ENCODE measurements around the gene LHX1.

LHX1 gene

DNA sequence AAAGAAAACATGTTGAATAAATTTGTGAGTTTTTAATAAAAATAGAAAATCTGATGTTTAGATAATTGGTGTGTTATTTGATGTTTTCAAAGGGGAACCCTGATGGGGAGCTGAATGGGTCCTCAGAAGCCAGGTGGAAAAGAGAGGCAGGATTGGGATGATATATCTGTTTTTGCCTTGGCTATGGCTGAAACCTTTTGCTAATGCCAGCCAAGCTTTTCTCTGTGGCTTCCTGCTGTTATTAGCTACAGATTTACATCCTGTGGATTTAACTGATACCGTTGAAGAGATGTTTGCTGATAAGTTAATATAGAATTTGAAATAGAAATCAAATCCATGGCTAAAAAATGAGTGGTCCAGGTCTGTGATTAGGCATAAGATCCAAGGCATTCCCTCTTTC is 7.3 kb downstream of the LHX1 start:
- TF ChIP-seq Cebpa-rat (IDR thresholded peaks at IDR 0.05) = no peak
- Histone ChIP-seq H3K36me3 (peaks cover 6% of the 10 kb centered on the region; the same call in 1 of the 2 replicates), H3K4me3 (no peak overlapping the region), H3K4me2 (no peak overlapping the region), H3K27ac (no peak overlapping the region), H3K9me3 (peaks cover 37% of the 10 kb centered on the region), H3K9ac (no peak overlapping the region), H3K27me3 (peaks cover 89% of the 10 kb centered on the region), H3K4me1 (peaks cover 9% of the 10 kb centered on the region), H4K20me1 (peaks cover 64% of the 10 kb centered on the region)

GRCh38 chr17:36945140-36945539 is 7.9 kb downstream of the LHX1 start:
- H3K27me3 ChIP-seq = peaks cover 83% of the 10 kb centered on the region
- peaks cover 15% of the 10 kb centered on the region for H3K4me1 ChIP-seq
- peaks cover 66% of the 10 kb centered on the region for H4K20me1 ChIP-seq
- no peak for TF ChIP-seq Cebpa-rat (IDR thresholded peaks at IDR 0.05)
- H3K36me3 ChIP-seq = peaks cover 6% of the 10 kb centered on the region
- no peak overlapping the region for H3K9ac ChIP-seq
- H3K27ac ChIP-seq = no peak overlapping the region
- no peak overlapping the region for H3K4me3 ChIP-seq
- peaks cover 37% of the 10 kb centered on the region for H3K9me3 ChIP-seq
- no peak overlapping the region for H3K4me2 ChIP-seq

GRCh38 chr17:36945959-36946725 is 8.9 kb downstream of the LHX1 start:
- H3K4me1 ChIP-seq = peaks cover 25% of the 10 kb centered on the region
- peaks cover 66% of the 10 kb centered on the region for H4K20me1 ChIP-seq
- no peak overlapping the region for H3K4me3 ChIP-seq
- no peak overlapping the region for H3K4me2 ChIP-seq
- no peak overlapping the region for H3K27ac ChIP-seq
- no peak overlapping the region for H3K9ac ChIP-seq
- peaks cover 73% of the 10 kb centered on the region for H3K27me3 ChIP-seq
- peaks cover 31% of the 10 kb centered on the region for H3K9me3 ChIP-seq
- TF ChIP-seq Cebpa-rat (IDR thresholded peaks at IDR 0.05) = no peak
- H3K36me3 ChIP-seq = peaks cover 16% of the 10 kb centered on the region

DNA sequence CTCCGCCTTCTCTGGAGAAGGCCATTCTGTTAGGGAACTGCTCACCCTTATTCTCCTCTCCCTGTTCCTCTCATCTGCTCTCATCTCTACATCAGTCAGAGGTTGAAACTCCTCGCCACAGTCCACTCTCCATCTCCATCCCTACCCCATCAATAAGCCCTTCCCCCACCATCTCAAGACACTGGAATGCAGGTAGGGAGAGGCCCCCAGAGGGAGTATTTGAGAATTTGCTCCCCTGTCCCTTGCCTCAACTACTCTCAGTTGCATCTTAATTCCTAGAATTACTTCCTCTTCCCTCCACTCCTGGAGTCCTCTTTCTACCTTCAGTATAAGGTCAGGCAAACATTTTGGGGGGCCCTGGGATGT is 9.4 kb downstream of the LHX1 start:
- no peak for TF ChIP-seq Cebpa-rat (IDR thresholded peaks at IDR 0.05)
- Histone ChIP-seq H3K4me1 (peaks cover 25% of the 10 kb centered on the region), H3K27me3 (peaks cover 67% of the 10 kb centered on the region), H3K4me3 (no peak overlapping the region), H3K9me3 (peaks cover 25% of the 10 kb centered on the region), H3K36me3 (peaks cover 21% of the 10 kb centered on the region), H3K4me2 (no peak overlapping the region), H3K27ac (no peak overlapping the region), H4K20me1 (peaks cover 67% of the 10 kb centered on the region), H3K9ac (no peak overlapping the region)

GRCh38 chr17:36947922-36948716 is 10.8 kb downstream of the LHX1 start:
- peak; percentile 74 for TF ChIP-seq Cebpa-rat (IDR thresholded peaks at IDR 0.05)
- H3K27ac ChIP-seq = 0 out of 2 replicates have a peak overlapping the region, but pooled peaks have one; percentile 84
- peak overlapping the region; percentile 88 for H3K4me3 ChIP-seq
- H4K20me1 ChIP-seq = peaks cover 68% of the 10 kb centered on the region
- H3K9ac ChIP-seq = no peak overlapping the region
- peaks cover 53% of the 10 kb centered on the region for H3K27me3 ChIP-seq
- peaks cover 29% of the 10 kb centered on the region for H3K4me1 ChIP-seq
- H3K9me3 ChIP-seq = peaks cover 11% of the 10 kb centered on the region
- H3K4me2 ChIP-seq = peak overlapping the region; percentile 97
- H3K36me3 ChIP-seq = peaks cover 29% of the 10 kb centered on the region

GRCh38 chr17:36948717-36949460 is 11.6 kb downstream of the LHX1 start, which contains the start of gene AATF:
Gene AATF (plus strand): TSS chr17:36948954. CDS start chr17:36949126, 172 bp downstream.
- Histone ChIP-seq H3K4me3 (peak within 1 kb of the TSS; percentile 88), H3K4me2 (peak within 1 kb of the TSS; percentile 97), H3K9me3 (peaks cover 4% of the 10 kb centered on the region; the same call in 1 of the 2 replicates), H3K4me1 (peaks cover 37% of the 10 kb centered on the region), H3K36me3 (peaks cover 37% of the 10 kb centered on the region), H4K20me1 (peaks cover 68% of the 10 kb centered on the region), H3K9ac (peak within 1 kb of the TSS; percentile 87), H3K27ac (peak within 1 kb of the TSS; percentile 84), H3K27me3 (peaks cover 46% of the 10 kb centered on the region)
- TF ChIP-seq Cebpa-rat (IDR thresholded peaks at IDR 0.05) = no peak

DNA sequence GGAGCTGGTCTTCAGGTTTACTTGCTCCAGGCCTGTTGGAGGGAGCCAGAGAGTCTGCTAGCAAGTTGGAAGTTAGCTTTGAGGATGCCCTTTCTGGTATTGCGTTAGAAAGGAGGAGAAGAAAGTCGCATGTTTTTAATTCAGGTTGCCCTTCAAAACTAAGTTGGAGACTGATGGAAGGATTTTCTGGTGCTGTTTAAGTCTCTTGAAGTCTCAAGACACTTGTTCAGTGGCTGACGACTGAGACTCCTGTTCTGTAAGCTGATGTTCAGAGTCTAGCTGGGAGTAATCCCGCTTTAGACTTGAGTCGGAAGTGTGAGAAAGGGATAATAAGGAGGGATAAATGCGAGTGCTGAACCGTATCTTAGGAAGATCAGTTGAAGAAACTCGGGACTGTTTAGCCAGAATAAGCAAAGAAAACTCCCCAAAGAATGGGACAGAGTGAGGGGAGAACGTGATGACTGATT is 12.2 kb downstream of the LHX1 start:
- H3K4me2 ChIP-seq = peak overlapping the region; percentile 97
- H3K4me1 ChIP-seq = peaks cover 41% of the 10 kb centered on the region
- H3K27ac ChIP-seq = peak overlapping the region; percentile 84
- peaks cover 4% of the 10 kb centered on the region; the same call in 1 of the 2 replicates for H3K9me3 ChIP-seq
- H3K36me3 ChIP-seq = peaks cover 43% of the 10 kb centered on the region
- H3K4me3 ChIP-seq = peak overlapping the region; percentile 88
- peak overlapping the region; percentile 87 for H3K9ac ChIP-seq
- peaks cover 71% of the 10 kb centered on the region for H4K20me1 ChIP-seq
- peaks cover 40% of the 10 kb centered on the region for H3K27me3 ChIP-seq
- no peak for TF ChIP-seq Cebpa-rat (IDR thresholded peaks at IDR 0.05)

GRCh38 chr17:36950027-36950426 is 12.8 kb downstream of the LHX1 start:
- H3K27me3 ChIP-seq = peaks cover 34% of the 10 kb centered on the region
- peak overlapping the region; percentile 87 for H3K9ac ChIP-seq
- H3K4me2 ChIP-seq = peak overlapping the region; percentile 97
- peaks cover 41% of the 10 kb centered on the region for H3K4me1 ChIP-seq
- no peak overlapping the region for H3K27ac ChIP-seq
- peaks cover 4% of the 10 kb centered on the region; the same call in 1 of the 2 replicates for H3K9me3 ChIP-seq
- no peak for TF ChIP-seq Cebpa-rat (IDR thresholded peaks at IDR 0.05)
- peaks cover 49% of the 10 kb centered on the region for H3K36me3 ChIP-seq
- H4K20me1 ChIP-seq = peaks cover 71% of the 10 kb centered on the region
- peak overlapping the region; percentile 88 for H3K4me3 ChIP-seq

DNA sequence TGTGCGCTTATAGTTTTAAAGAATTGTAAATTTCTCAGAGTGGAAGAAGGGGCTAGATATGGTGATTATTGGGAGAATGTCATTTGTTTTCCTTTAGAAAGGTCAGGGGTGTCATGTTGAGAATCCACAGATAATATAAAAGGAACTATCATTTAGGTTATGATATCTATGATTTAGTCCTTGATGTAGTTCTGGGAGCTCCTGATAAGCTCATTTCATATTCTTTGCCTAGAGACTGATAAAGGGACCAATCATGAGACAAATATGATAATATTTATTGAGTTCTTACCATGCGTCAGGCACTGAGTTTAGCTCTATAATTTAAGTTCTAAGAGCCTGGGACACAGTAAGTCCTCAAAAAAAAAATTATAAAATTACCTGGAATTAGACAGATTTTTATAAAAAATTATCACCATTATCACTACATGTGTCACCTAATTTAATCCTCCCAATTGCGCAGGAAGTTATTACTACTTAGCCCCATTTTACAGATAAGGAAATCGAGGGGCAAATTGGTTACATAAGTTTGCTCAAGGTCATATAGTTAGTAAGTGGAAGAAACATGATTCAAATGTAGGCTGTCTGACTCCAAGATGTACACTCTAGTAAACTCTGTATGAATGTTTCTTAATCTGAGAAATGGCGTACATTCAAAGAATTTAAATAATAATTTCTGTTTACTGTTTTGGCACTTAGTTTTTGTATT is 14.0 kb downstream of the LHX1 start:
- Histone ChIP-seq H3K4me3 (no peak overlapping the region), H3K4me2 (peak overlapping the region; percentile 97), H4K20me1 (peaks cover 74% of the 10 kb centered on the region), H3K4me1 (peaks cover 41% of the 10 kb centered on the region), H3K36me3 (peaks cover 61% of the 10 kb centered on the region), H3K9ac (no peak overlapping the region), H3K27me3 (peaks cover 22% of the 10 kb centered on the region), H3K9me3 (0 out of 2 replicates have a peak, but pooled peaks cover under 1% of the 10 kb centered on the region), H3K27ac (no peak overlapping the region)
- TF ChIP-seq Cebpa-rat (IDR thresholded peaks at IDR 0.05) = no peak

Measured in BLaER1 (cell line).